DND-41 (cell line): Measurements from ENCODE around the gene BSG.

ENCODE experiments used
- ATAC-seq: fragments of 200-7000 bp; cut with Tn5 transposase; 3 replicates; pipeline ENCODE4 v1.9.1; 2021; ENCODE audit warnings: low read depth; ENCODE audit not compliant: insufficient read depth
- DNase-seq: peaks from one replicate; pipeline ENCODE4 v3.0.0-alpha.2; 2020
- H2AFZ ChIP-seq: 2 replicates; pipeline ENCODE4 v1.6.0; 2012; ENCODE audit warnings: low read depth, low read length
- H3K27ac ChIP-seq: 2 replicates; pipeline ENCODE4 v1.5.1; 2012; ENCODE audit warnings: low read length, inconsistent platforms
- H3K27me3 ChIP-seq: fragments of 200-600 bp; sonication (generic); 2 replicates; pipeline ENCODE4 v1.6.0; 2012; ENCODE audit warnings: low read length, mild to moderate bottlenecking, inconsistent platforms; ENCODE audit not compliant: insufficient read depth, poor library complexity
- H3K36me3 ChIP-seq: 2 replicates; pipeline ENCODE4 v1.5.1; 2012; ENCODE audit warnings: low read length, inconsistent platforms; ENCODE audit not compliant: insufficient read depth
- H3K4me1 ChIP-seq: 2 replicates; pipeline ENCODE4 v1.5.1; 2012; ENCODE audit warnings: mild to moderate bottlenecking, low read length; ENCODE audit not compliant: insufficient read depth
- H3K4me2 ChIP-seq: 2 replicates; pipeline ENCODE4 v1.6.0; 2012; ENCODE audit warnings: mild to moderate bottlenecking, moderate library complexity, low read length, inconsistent platforms; ENCODE audit not compliant: insufficient read depth
- H3K4me3 ChIP-seq, 2 experiments: fragments of 200-600 bp in 1 of 2; shearing (Covaris generic) in 1 of 2; 2 replicates each; pipeline ENCODE4 v1.5.1; 2012 to 2016; ENCODE audit warnings: inconsistent platforms in 2 of 2, low read length in 2 of 2, mild to moderate bottlenecking in 2 of 2, low read depth in 1 of 2, moderate library complexity in 1 of 2
- H3K79me2 ChIP-seq: 2 replicates; pipeline ENCODE4 v1.6.0; 2012; ENCODE audit warnings: low read length, inconsistent platforms; ENCODE audit not compliant: insufficient read depth
- H3K9ac ChIP-seq: 2 replicates; pipeline ENCODE4 v1.6.0; 2012; ENCODE audit warnings: low read depth, mild to moderate bottlenecking, inconsistent platforms, low read length, moderate library complexity
- H3K9me3 ChIP-seq: 2 replicates; pipeline ENCODE4 v1.5.1; 2012; ENCODE audit warnings: low read length, moderate library complexity, mild to moderate bottlenecking, inconsistent platforms; ENCODE audit not compliant: insufficient read depth, severe bottlenecking
- H4K20me1 ChIP-seq: 2 replicates; pipeline ENCODE4 v1.6.0; 2012; ENCODE audit warnings: low read length; ENCODE audit not compliant: insufficient read depth
- EZH2 ChIP-seq: IDR thresholded peaks from 3 replicates; pipeline ENCODE4 v1.6.1; 2012; ENCODE audit warnings: borderline replicate concordance, low read depth, mild to moderate bottlenecking, moderate library complexity, low read length, inconsistent platforms; ENCODE audit not compliant: severe bottlenecking
- TF ChIP-seq, protein P1 (sequence below): IDR thresholded peaks from 2 replicates; pipeline ENCODE4 v1.5.1; 2012; ENCODE audit warnings: borderline replicate concordance, low read length, moderate library complexity, mild to moderate bottlenecking; ENCODE audit not compliant: poor library complexity, severe bottlenecking; ENCODE audit errors: extremely low read depth

Gene BSG

DNA sequence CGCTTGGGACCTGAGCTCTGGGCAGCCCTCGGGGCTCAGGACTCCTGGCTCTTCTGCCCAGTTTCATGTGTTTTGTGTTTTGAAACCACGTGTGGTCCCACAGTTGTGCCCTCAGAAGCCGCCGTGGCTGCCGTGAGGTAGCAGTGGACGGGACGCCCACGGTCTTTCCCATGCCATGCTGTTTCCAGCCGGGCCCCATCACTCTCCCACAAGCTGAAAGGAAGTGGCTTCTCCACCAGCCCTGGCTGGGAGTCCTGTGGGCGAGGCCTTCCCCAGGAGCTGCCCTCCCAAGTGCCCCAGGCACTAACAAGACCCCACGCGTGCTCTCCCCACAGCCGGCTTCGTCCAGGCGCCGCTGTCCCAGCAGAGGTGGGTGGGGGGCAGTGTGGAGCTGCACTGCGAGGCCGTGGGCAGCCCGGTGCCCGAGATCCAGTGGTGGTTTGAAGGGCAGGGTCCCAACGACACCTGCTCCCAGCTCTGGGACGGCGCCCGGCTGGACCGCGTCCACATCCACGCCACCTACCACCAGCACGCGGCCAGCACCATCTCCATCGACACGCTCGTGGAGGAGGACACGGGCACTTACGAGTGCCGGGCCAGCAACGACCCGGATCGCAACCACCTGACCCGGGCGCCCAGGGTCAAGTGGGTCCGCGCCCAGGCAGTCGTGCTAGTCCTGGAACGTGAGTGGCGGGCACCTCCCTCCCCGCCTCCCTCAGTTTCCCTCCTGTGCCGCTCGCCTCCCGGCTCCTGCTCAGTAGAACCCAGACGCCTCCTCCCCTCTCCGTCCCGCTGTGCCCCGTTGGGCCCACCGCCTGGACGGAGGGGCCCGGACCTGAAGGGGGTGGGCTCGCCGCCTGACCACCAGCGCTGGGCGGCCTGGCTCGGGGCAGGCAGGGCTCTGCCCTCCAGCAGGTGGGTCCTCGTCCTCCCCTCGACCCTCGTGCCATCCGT, 5.3 kb downstream of the BSG start:
- peaks cover 86% of the 10 kb centered on the region for H4K20me1 ChIP-seq
- no peak overlapping the region for H3K4me2 ChIP-seq
- peaks cover 68% of the 10 kb centered on the region for H3K36me3 ChIP-seq
- ATAC-seq = no peak
- no peaks in the 10 kb centered on the region for H3K27me3 ChIP-seq
- no peak overlapping the region for H2AFZ ChIP-seq
- peaks cover 31% of the 10 kb centered on the region for H3K4me1 ChIP-seq
- no peaks in the 10 kb centered on the region for H3K9me3 ChIP-seq
- DNase-seq = no peak
- peaks cover 81% of the 10 kb centered on the region for H3K79me2 ChIP-seq
- no peak overlapping the region for H3K27ac ChIP-seq
- H3K9ac ChIP-seq = no peak overlapping the region
- TF ChIP-seq EZH2 = no peak
- TF ChIP-seq, protein P1, sequence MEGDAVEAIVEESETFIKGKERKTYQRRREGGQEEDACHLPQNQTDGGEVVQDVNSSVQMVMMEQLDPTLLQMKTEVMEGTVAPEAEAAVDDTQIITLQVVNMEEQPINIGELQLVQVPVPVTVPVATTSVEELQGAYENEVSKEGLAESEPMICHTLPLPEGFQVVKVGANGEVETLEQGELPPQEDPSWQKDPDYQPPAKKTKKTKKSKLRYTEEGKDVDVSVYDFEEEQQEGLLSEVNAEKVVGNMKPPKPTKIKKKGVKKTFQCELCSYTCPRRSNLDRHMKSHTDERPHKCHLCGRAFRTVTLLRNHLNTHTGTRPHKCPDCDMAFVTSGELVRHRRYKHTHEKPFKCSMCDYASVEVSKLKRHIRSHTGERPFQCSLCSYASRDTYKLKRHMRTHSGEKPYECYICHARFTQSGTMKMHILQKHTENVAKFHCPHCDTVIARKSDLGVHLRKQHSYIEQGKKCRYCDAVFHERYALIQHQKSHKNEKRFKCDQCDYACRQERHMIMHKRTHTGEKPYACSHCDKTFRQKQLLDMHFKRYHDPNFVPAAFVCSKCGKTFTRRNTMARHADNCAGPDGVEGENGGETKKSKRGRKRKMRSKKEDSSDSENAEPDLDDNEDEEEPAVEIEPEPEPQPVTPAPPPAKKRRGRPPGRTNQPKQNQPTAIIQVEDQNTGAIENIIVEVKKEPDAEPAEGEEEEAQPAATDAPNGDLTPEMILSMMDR = peak; percentile 23
- H3K4me3 ChIP-seq = no peak overlapping the region

DNA sequence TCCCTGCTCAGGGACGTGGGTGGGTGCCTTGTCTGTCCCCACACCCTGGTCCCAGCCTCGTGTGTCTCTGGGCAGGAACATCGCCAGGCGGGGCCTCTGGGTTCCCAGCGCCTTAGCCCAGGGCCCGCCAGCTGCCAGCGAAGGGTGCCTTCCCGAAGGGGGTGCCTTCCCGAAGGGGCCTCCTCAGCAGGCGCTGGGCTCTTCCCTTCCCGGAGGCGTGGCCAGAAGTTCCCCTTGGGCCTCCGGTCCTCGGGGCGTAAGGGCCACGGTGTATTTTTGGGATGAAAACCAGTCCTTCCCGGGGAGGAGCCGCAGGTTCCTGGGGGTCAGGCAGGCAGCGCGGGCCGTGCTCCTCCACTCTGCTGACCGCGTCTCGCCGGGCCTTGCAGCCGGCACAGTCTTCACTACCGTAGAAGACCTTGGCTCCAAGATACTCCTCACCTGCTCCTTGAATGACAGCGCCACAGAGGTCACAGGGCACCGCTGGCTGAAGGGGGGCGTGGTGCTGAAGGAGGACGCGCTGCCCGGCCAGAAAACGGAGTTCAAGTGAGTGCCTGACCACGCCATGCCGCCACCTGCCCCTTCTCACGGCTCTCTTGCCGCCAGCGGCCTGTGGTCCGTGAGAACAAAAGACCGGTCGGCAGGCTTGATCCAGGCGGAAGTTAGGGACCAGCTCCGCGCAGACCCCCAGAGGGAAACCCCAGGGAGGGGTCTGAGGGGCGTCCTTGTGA, 6.9 kb downstream of the BSG start:
- H2AFZ ChIP-seq = no peak overlapping the region
- no peaks in the 10 kb centered on the region for H3K27me3 ChIP-seq
- H3K9ac ChIP-seq = no peak overlapping the region
- H3K27ac ChIP-seq = no peak overlapping the region
- H3K79me2 ChIP-seq = peaks cover 66% of the 10 kb centered on the region
- ATAC-seq (no peak), DNase-seq (no peak)
- no peak overlapping the region for H3K4me3 ChIP-seq
- H3K9me3 ChIP-seq = no peaks in the 10 kb centered on the region
- no peak overlapping the region for H3K4me2 ChIP-seq
- H3K4me1 ChIP-seq = peaks cover 21% of the 10 kb centered on the region
- H4K20me1 ChIP-seq = peaks cover 88% of the 10 kb centered on the region
- H3K36me3 ChIP-seq = peaks cover 73% of the 10 kb centered on the region
- no peak for TF ChIP-seq EZH2
- TF ChIP-seq, protein P1 = no peak

DNA sequence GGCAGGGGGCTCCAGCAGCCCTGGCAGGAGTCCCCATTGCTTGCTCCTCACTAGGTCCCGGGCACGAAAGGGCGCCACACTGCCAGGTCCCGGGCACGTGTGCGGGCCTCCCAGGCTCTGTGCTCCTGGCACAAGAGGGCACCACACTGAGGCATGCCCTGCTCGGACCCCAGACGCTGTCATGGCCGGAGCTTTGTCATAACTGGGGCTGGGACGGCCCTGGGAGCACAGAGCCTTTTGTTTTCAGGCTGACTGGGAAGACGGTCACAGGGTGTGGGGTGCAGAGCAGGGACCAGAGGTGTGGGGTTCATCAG, 7.4 kb downstream of the BSG start:
- Histone ChIP-seq H3K79me2 (peaks cover 61% of the 10 kb centered on the region), H3K27me3 (no peaks in the 10 kb centered on the region), H3K36me3 (peaks cover 69% of the 10 kb centered on the region), H4K20me1 (peaks cover 88% of the 10 kb centered on the region), H3K4me1 (peaks cover 16% of the 10 kb centered on the region), H3K4me2 (no peak overlapping the region), H2AFZ (no peak overlapping the region), H3K4me3 (no peak overlapping the region), H3K9ac (no peak overlapping the region), H3K27ac (no peak overlapping the region), H3K9me3 (no peaks in the 10 kb centered on the region)
- TF ChIP-seq, protein P1 = no peak
- no peak for TF ChIP-seq EZH2
- no peak for ATAC-seq
- DNase-seq = no peak
